ENCODE data around the gene FUT4.

The FUT4 gene

GRCh38 chr11:94521684-94522083 lies 22.0 kb upstream of the FUT4 start:
- no peak for TF ChIP-seq POLR2A (IDR thresholded peaks at IDR 0.05; ENCODE audit: low read length)
- no peak for TF ChIP-seq GATA1 (IDR thresholded peaks at IDR 0.05; ENCODE audit: low read depth, low read length)
- DNase-seq: peak in 1 of 2 experiments; percentile 5

DNA sequence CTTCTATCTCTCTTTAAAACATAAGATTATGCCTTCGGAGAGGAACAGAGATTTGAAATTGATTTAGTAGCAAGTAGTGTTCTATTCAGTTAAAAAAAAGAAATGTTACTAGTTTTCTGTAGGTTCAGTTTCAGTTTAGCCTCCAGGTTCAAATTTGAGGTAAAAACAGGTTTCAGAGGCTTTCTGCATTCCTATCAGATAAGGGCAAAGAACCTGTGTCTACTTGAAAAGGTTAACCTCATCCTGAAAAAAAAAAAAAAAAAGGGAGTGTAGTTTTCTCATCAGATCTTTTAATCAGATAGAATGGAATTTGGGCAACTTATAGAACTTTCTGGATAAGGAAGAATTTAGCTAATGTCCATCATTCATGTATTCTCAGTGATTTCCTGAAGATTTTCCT lies 19.4 kb upstream of the FUT4 start:
- TF ChIP-seq POLR2A (IDR thresholded peaks at IDR 0.05; ENCODE audit: low read length) (no peak), GATA1 (IDR thresholded peaks at IDR 0.05; ENCODE audit: low read depth, low read length) (no peak)
- DNase-seq: no peak

- DNase-seq: no peak
- no peak for TF ChIP-seq POLR2A (IDR thresholded peaks at IDR 0.05; ENCODE audit: low read length)
- no peak for TF ChIP-seq GATA1 (IDR thresholded peaks at IDR 0.05; ENCODE audit: low read depth, low read length)
Observed at GRCh38 chr11:94525546-94526324, 18.0 kb upstream of the FUT4 start.

DNA sequence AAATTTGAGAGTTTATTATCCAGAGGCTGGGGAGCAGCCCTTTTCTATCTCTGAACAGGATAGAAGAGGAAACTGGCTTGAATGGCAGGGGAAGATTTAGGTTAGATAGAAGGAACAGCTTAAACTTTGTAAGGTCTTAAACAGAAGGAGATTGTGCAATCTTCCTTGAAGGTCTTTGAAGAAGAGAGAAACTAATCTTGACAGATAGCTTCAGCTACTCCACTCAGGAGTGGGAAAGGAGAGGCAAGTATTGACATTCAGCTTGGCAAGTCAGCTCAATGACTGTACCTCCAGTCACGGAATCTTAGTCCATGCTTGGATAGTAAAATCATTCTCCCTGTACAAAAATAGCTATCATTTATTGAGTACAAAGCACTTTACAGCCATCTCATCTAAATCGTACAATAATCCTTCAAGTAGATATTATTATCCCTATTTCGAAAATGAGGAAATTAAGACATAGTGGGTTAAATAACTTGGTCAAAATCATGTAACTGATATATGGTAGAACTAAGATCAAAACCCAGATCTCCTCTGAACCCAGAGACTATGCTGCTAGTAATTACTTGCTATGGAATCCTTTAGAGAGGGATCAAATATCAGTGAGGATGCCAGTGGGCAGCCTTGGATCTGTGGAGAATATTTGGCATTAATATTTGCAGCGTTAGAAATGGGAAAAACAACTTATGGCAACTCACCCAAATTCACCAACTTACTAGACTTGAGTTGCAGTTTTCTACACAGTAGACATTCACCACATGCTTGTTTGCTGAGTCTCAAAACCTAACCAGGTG lies 16.9 kb upstream of the FUT4 start:
- TF ChIP-seq GATA1 (IDR thresholded peaks at IDR 0.05; ENCODE audit: low read depth, low read length) (no peak), POLR2A (IDR thresholded peaks at IDR 0.05; ENCODE audit: low read length) (no peak)
- DNase-seq: no peak

GRCh38 chr11:94528551-94528950 lies 15.2 kb upstream of the FUT4 start:
- no peak for DNase-seq
- no peak for TF ChIP-seq GATA1 (IDR thresholded peaks at IDR 0.05; ENCODE audit: low read depth, low read length)
- no peak for TF ChIP-seq POLR2A (IDR thresholded peaks at IDR 0.05; ENCODE audit: low read length)

DNA sequence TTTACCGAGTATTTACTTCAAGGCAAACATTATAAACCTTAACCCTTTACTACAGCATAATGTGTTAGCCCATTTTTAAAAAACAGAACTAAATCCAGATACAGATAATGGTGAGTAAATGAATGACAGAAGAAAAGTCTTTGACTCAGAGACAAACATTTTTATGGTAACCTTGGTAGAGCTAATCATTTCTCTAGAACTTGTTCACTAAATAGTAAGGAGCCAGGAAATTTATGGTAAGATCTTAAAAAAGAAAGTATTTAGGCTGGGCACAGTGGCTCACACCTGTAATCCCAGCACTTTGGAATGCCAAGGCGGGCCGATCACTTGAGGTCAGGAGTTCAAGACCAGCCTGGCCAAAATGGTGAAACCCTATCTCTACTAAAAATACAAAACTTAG lies 11.5 kb upstream of the FUT4 start:
- TF ChIP-seq POLR2A (IDR thresholded peaks at IDR 0.05; ENCODE audit: low read length) (no peak), GATA1 (IDR thresholded peaks at IDR 0.05; ENCODE audit: low read depth, low read length) (no peak)
- no peak for DNase-seq

DNA sequence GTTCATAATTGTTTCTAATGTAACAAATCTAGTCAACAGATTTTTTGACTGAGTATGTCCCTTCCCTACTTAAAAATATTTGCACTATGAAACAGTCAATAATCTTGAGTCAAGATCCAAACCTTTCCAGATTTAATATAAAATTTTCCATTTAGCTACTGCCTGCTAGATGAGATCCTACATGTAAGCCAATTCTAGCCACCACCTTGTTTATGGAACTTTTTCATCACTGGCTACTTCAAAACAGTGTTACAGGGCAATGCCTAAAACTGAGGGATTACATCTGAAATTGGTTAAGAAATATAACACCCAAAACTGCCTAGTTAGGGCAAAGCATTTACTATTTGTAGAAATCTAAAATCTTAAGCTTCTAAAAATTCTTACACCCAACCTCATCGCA lies 10.5 kb upstream of the FUT4 start:
- TF ChIP-seq POLR2A (IDR thresholded peaks at IDR 0.05; ENCODE audit: low read length) (no peak), GATA1 (IDR thresholded peaks at IDR 0.05; ENCODE audit: low read depth, low read length) (no peak)

DNA sequence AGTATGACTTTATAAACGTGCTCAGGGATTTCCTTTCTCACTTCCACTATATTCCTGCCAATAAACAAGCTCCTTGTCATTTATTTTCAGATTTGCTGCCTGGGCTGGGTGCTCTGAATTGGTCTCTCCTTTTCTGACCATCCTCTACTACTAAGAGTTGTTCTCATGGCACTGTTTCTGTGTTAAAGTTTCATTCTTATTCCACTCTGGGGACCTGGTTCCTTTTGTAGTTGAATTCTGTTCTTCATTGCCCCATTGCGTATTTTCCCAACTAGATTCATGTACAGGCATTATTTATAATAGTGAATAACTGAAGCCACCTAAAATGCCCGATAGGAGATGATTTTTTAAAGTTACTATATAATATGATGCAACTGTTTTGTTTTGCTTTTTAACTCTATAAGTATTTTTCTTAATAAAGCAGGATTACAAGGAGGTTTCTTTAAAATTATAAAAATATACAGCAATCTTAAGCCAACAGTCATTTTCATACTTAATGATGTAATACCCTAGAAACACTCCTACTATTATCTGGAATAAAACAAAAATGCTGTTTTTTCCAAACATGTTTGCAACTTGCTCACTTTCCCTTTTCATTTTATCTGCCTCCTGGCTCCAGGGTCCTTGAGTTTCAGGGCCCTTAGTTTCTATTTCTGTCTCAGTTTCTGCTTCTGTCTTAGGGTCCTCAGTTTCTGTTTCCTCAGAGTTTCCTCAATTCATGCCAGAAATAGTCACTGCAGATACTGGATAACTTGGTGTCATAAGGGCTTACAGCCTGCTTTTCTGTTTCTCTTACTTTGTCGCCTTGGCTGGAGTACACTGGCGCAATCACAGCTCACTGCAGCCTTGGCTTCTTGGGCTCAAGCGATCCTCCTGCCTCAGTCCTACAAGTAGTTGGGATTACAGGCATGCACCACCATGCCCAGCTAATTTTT lies 9.8 kb upstream of the FUT4 start:
- no peak for TF ChIP-seq GATA1 (IDR thresholded peaks at IDR 0.05; ENCODE audit: low read depth, low read length)
- TF ChIP-seq POLR2A (IDR thresholded peaks at IDR 0.05; ENCODE audit: low read length): no peak
- peak in 1 of 2 experiments; percentile 9 for DNase-seq

More for the DNA sequence above, 10.5 kb upstream of the FUT4 start:
- no peak for DNase-seq

DNA sequence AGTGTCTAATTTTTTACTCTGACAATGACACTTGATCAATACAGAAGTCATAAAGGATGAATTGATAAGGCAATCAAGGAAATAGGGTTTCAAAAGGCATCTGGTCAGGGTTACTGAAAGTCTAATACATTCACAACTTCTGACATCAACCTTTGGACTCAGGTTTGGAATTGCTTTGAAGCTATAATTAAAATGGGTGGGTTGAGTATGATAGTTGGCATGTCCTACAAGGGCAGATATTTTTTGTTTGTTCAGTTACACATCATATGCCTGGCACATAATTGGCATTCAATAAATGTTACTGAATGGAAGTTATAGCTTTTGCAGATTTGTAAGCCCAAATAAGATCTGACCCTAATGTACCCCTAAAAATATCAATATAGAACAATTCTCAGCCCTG lies 7.3 kb upstream of the FUT4 start:
- TF ChIP-seq POLR2A (IDR thresholded peaks at IDR 0.05; ENCODE audit: low read length) (no peak), GATA1 (IDR thresholded peaks at IDR 0.05; ENCODE audit: low read depth, low read length) (no peak)
- DNase-seq: no peak

DNA sequence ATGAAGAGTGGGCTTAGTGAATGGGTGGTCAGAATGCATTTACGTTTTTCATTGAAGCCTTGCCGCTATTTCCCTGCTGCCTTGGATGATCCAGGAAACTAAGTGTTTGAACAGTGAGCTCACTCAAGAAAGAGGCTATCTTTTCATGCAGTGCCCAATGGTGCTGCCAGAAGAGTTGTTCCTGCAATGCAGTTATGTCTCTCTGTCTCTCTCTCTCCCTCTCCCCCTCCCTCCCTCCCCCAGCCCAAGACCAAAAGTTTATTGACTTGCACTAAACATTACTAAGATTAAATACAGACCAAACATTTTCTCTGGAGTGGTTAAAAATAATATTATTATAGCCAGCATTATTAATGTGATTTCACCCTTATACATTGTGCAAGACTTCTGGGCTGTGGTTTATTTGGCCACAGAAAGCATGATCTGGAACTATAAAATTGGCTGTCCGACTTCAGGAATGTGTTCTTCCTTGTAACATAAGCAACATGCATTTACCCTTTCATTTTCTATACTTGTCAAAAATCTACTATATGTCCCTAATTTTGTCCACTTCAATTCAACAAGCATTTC lies 6.6 kb upstream of the FUT4 start:
- no peak for TF ChIP-seq POLR2A (IDR thresholded peaks at IDR 0.05; ENCODE audit: low read length)
- TF ChIP-seq GATA1 (IDR thresholded peaks at IDR 0.05; ENCODE audit: low read depth, low read length): no peak
- DNase-seq: no peak

- TF ChIP-seq GATA1 (IDR thresholded peaks at IDR 0.05; ENCODE audit: low read depth, low read length) (no peak), POLR2A (IDR thresholded peaks at IDR 0.05; ENCODE audit: low read length) (no peak)
- no peak for DNase-seq
Observed at GRCh38 chr11:94539420-94539819, 4.3 kb upstream of the FUT4 start.

DNA sequence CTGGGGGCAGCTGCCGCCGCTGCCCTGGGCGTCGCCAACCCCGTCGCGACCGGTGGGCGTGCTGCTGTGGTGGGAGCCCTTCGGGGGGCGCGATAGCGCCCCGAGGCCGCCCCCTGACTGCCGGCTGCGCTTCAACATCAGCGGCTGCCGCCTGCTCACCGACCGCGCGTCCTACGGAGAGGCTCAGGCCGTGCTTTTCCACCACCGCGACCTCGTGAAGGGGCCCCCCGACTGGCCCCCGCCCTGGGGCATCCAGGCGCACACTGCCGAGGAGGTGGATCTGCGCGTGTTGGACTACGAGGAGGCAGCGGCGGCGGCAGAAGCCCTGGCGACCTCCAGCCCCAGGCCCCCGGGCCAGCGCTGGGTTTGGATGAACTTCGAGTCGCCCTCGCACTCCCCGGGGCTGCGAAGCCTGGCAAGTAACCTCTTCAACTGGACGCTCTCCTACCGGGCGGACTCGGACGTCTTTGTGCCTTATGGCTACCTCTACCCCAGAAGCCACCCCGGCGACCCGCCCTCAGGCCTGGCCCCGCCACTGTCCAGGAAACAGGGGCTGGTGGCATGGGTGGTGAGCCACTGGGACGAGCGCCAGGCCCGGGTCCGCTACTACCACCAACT lies 1.0 kb downstream of the FUT4 start:
- peak in 1 of 2 experiments; percentile 29 for DNase-seq
- TF ChIP-seq GATA1 (IDR thresholded peaks at IDR 0.05; ENCODE audit: low read depth, low read length) (no peak), POLR2A (IDR thresholded peaks at IDR 0.05; ENCODE audit: low read length) (no peak)
